ENCODE data around the gene PIP5K1B. TPM values are rescaled to one million over a fixed set of nuclear protein-coding genes. Genes with fewer than 3 reads are reported as not detected.
A peak's percentile ranks its signal among the peaks of the same experiment; 100 is the strongest.

PIP5K1B gene
- total RNA-seq, 1 experiment from 2014 or later = 9.0 TPM

DNA sequence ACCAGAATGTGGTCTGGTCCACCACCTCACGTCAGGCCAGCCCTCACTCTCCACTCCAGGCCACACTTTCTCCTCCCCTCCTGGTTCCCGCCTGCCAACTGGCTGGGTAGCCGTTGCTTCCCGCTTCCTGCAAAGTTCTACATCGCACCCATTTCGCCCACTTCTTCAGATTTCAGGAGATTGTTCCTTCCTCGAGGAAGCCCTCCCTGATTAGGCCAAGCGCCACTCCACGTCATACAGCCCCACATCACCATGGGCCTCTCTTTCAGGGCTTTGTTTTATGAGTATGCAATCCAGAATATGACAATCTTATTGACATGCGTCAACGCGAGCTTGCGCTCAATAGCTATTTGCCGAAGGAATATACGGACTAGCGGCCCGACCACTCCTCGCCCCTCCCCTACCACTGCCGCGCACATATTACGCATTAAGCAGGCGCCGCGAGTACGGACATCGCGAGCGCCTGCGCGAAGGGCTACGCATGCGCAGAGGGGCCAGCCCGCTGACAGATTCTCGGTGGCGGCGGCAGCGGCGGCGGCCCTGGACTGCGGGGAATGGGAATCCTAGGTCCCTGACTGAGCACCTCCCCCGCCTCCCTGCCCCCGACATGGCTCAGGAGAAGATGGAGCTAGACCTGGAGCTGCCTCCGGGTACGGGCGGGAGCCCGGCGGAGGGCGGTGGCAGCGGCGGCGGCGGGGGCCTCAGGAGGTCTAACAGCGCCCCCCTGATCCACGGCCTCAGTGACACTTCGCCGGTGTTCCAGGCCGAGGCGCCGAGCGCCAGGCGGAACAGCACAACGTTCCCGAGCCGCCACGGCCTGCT lies 74.7 kb downstream of the PIP5K1B start:
- intact Hi-C loops (cut with micrococcal nuclease; ENCODE audit: unreplicated experiment) = loop anchor here (5.0 kb wide), 1 partner anchor 72 kb away; the partner anchor contains the start of gene PIP5K1B
- TF ChIP-seq, protein P1, sequence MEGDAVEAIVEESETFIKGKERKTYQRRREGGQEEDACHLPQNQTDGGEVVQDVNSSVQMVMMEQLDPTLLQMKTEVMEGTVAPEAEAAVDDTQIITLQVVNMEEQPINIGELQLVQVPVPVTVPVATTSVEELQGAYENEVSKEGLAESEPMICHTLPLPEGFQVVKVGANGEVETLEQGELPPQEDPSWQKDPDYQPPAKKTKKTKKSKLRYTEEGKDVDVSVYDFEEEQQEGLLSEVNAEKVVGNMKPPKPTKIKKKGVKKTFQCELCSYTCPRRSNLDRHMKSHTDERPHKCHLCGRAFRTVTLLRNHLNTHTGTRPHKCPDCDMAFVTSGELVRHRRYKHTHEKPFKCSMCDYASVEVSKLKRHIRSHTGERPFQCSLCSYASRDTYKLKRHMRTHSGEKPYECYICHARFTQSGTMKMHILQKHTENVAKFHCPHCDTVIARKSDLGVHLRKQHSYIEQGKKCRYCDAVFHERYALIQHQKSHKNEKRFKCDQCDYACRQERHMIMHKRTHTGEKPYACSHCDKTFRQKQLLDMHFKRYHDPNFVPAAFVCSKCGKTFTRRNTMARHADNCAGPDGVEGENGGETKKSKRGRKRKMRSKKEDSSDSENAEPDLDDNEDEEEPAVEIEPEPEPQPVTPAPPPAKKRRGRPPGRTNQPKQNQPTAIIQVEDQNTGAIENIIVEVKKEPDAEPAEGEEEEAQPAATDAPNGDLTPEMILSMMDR (IDR thresholded peaks at IDR 0.05; ENCODE audit: unreplicated experiment) = no peak
- H3K27me3 Mint-ChIP-seq (ENCODE audit: unreplicated experiment) = no peaks in the 10 kb centered on the region
- H3K4me1 Mint-ChIP-seq (ENCODE audit: low read depth, unreplicated experiment) = no peaks in the 10 kb centered on the region
- TSS peak; percentile 95 for BruUV-seq (replicated peaks)
- DNase-seq = peak; percentile 91
- H3K9me3 Mint-ChIP-seq (ENCODE audit: low read depth, unreplicated experiment) = no peaks in the 10 kb centered on the region
- no peaks in the 10 kb centered on the region for H3K36me3 Mint-ChIP-seq (ENCODE audit: insufficient read depth, unreplicated experiment)
- H3K4me3 Mint-ChIP-seq (ENCODE audit: low read depth, unreplicated experiment) = no peak overlapping the region
- H3K27ac Mint-ChIP-seq (ENCODE audit: unreplicated experiment) = no peak overlapping the region
- CTCF ChIA-PET = interaction anchor here (0.9 to 1.2 kb wide), 3 partner anchors 39 to 220 kb away, joined by 3 to 6 read pairs (median 3); no protein-coding TSS in a partner anchor

DNA sequence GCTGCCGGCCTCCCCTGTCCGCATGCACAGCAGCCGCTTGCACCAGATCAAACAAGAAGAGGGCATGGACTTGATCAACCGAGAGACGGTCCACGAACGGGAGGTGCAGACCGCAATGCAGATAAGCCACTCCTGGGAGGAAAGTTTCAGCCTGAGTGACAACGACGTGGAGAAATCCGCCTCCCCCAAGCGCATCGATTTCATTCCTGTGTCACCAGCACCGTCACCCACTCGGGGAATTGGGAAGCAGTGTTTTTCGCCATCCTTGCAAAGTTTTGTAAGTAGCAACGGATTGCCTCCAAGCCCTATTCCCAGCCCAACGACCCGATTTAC lies 75.3 kb downstream of the PIP5K1B start:
- DNase-seq = no peak
- H3K9me3 Mint-ChIP-seq (ENCODE audit: low read depth, unreplicated experiment) = no peaks in the 10 kb centered on the region
- no peaks in the 10 kb centered on the region for H3K4me1 Mint-ChIP-seq (ENCODE audit: low read depth, unreplicated experiment)
- no peak overlapping the region for H3K4me3 Mint-ChIP-seq (ENCODE audit: low read depth, unreplicated experiment)
- no peaks in the 10 kb centered on the region for H3K27me3 Mint-ChIP-seq (ENCODE audit: unreplicated experiment)
- no peaks in the 10 kb centered on the region for H3K36me3 Mint-ChIP-seq (ENCODE audit: insufficient read depth, unreplicated experiment)
- BruUV-seq (replicated peaks) = no TSS peak
- H3K27ac Mint-ChIP-seq (ENCODE audit: unreplicated experiment) = no peak overlapping the region
- intact Hi-C loops (cut with micrococcal nuclease; ENCODE audit: unreplicated experiment) = no loop called here
- CTCF ChIA-PET = interaction anchor here (1.1 to 1.2 kb wide), 2 partner anchors 40 to 219 kb away, joined by 3 read pairs; no protein-coding TSS in a partner anchor
- TF ChIP-seq, protein P1 (IDR thresholded peaks at IDR 0.05; ENCODE audit: unreplicated experiment) = no peak

DNA sequence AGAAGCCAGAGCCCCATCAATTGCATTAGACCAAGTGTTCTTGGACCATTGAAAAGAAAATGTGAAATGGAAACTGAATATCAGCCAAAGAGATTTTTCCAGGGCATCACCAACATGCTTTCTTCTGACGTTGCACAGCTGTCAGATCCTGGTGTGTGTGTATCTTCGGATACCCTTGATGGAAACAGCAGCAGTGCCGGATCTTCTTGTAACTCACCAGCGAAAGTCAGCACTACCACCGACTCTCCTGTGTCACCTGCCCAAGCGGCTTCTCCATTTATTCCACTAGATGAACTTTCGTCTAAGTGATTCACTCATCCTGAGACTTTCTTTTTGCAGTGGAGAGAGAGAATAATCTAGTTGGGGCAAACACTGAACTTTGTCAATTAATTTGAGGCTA lies 75.7 kb downstream of the PIP5K1B start:
- BruUV-seq (replicated peaks) = TSS peak; percentile 73
- intact Hi-C loops (cut with micrococcal nuclease; ENCODE audit: unreplicated experiment) = no loop called here
- Mint-ChIP-seq H3K27ac (ENCODE audit: unreplicated experiment) (no peak overlapping the region), H3K27me3 (ENCODE audit: unreplicated experiment) (no peaks in the 10 kb centered on the region), H3K4me1 (ENCODE audit: low read depth, unreplicated experiment) (no peaks in the 10 kb centered on the region), H3K9me3 (ENCODE audit: low read depth, unreplicated experiment) (no peaks in the 10 kb centered on the region), H3K36me3 (ENCODE audit: insufficient read depth, unreplicated experiment) (no peaks in the 10 kb centered on the region), H3K4me3 (ENCODE audit: low read depth, unreplicated experiment) (no peak overlapping the region)
- CTCF ChIA-PET = no interaction called here
- DNase-seq = no peak
- TF ChIP-seq, protein P1 (IDR thresholded peaks at IDR 0.05; ENCODE audit: unreplicated experiment) = no peak

DNA sequence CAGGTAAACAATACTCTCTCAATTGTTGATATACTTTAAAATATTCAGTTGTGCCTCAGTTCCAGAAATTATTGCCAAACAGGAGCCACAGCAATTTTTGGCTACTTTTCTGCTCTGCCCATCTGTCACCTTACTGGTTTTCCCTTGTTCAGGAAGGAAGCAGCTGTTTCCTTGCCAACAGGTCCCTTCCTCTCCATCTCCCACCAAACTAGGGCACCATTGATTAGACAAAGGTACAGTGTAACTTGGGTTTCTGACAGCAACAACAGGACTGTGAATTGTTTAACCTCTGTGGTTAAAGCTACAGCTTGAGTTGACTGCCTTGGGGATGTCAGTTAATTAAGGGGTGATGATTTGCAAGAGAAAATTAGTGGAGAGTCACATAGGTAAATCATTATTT lies 76.9 kb downstream of the PIP5K1B start:
- Mint-ChIP-seq H3K27ac (ENCODE audit: unreplicated experiment) (no peak overlapping the region), H3K4me3 (ENCODE audit: low read depth, unreplicated experiment) (no peak overlapping the region), H3K9me3 (ENCODE audit: low read depth, unreplicated experiment) (no peaks in the 10 kb centered on the region), H3K36me3 (ENCODE audit: insufficient read depth, unreplicated experiment) (no peaks in the 10 kb centered on the region), H3K4me1 (ENCODE audit: low read depth, unreplicated experiment) (no peaks in the 10 kb centered on the region), H3K27me3 (ENCODE audit: unreplicated experiment) (no peaks in the 10 kb centered on the region)
- intact Hi-C loops (cut with micrococcal nuclease; ENCODE audit: unreplicated experiment) = no loop called here
- TF ChIP-seq, protein P1 (IDR thresholded peaks at IDR 0.05; ENCODE audit: unreplicated experiment) = no peak
- BruUV-seq (replicated peaks) = no TSS peak
- CTCF ChIA-PET = no interaction called here
- no peak for DNase-seq

All from Calu3 (cell line).